Brain microvascular endothelial cell (primary cell): ENCODE results near the gene HPS4.
"Not testable (repeated sequence)": the region's sequence is repeated elsewhere in the genome, so short reads cannot be mapped to it uniquely, and the experiment has no call there.

ENCODE experiments used
- DNase-seq: peaks from one replicate; pipeline ENCODE4 v3.0.0-alpha.2; 2020
- H3K27ac ChIP-seq: fragments of 250-450 bp; sonication (Bioruptor Pico); 2 replicates; pipeline ENCODE4 v1.5.1; 2020; ENCODE audit warnings: mild to moderate bottlenecking, moderate library complexity
- H3K27me3 ChIP-seq: fragments of 250-450 bp; sonication (Bioruptor Pico); replicated peaks from 2 replicates; pipeline ENCODE4 v1.5.1; 2020; ENCODE audit warnings: mild to moderate bottlenecking
- H3K36me3 ChIP-seq: fragments of 250-450 bp; sonication (Bioruptor Pico); replicated peaks from 2 replicates; pipeline ENCODE4 v1.5.1; 2020; ENCODE audit warnings: mild to moderate bottlenecking
- H3K4me3 ChIP-seq: 2 replicates; pipeline ENCODE4 v1.5.1; 2011; ENCODE audit warnings: low read depth, mild to moderate bottlenecking, control low read depth, low read length, moderate library complexity
- CTCF ChIP-seq: IDR thresholded peaks from 2 replicates; pipeline ENCODE4 v1.5.1; 2011; ENCODE audit warnings: low read depth, mild to moderate bottlenecking, moderate library complexity, low read length, control low read depth, inconsistent platforms; ENCODE audit errors: missing control alignments
- in situ Hi-C: cut with HindIII; loops from 2 replicates; pipeline ENCODE4 v1.10.0; 2017; ENCODE audit warnings: low sequenced_read_pairs, low pct_ligation_motif_present

HPS4 gene

DNA sequence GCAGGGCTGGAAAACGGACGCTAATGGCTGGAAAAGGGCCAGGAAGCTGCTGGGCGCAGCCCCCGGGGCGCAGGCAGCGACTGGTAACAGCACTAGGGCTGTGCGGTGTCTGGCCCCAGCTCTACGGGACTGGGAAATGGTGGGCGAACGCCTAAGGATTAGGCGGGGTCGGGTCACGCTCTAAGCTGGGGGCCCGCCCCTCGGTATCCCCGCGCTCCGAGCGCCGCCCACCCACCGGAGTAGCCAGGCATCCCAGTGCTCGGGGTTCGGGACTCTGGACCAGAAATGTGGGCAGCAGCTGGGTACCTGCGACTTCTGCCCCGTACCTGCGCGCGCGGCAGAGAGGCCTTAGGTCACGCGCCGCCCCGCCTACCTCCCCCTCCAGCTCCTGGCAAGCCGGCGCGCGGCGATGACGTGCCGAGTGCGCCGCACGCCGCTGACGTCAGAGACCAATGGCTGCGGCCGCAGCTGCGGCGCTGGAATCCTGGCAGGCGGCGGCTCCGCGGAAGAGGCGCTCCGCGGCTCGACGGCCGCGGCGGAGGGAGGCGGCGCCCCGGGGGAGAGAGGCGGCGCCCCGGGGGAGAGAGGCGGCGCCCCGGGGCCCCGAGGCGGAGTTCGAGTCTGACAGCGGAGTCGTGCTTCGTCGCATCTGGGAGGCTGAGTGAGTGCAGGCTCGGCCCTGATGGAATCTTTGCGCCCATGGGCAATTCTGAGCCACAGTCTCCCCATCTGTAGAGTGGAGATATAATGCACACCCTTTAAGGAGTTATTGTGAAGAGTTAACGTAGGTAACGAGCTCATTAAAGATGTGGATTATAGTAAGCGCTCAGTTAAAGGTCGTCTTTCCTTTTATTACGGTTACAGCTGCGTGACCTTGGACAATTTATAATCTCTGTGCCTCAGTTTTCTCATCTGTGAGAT is at the start of gene HPS4, which contains the start of gene SRRD:
Gene HPS4, minus strand, starts transcription at position 345 of the 921 bp plus-strand sequence. CDS start 2,021 bp downstream, outside the sequence.
Gene SRRD, plus strand, starts transcription at position 439 of the 921 bp plus-strand sequence. Its CDS starts 14 bp downstream, at position 453.
- TF ChIP-seq CTCF, result no peak
- Histone ChIP-seq H3K4me3 (peak within 1 kb of the TSS; percentile 92), H3K27ac (peak within 1 kb of the TSS; percentile 81), H3K27me3 (no peaks in the 10 kb centered on the region), H3K36me3 (peaks cover 10% of the 10 kb centered on the region)
- DNase-seq, result peak; percentile 73
- in situ Hi-C loops, result no loop called here

DNA sequence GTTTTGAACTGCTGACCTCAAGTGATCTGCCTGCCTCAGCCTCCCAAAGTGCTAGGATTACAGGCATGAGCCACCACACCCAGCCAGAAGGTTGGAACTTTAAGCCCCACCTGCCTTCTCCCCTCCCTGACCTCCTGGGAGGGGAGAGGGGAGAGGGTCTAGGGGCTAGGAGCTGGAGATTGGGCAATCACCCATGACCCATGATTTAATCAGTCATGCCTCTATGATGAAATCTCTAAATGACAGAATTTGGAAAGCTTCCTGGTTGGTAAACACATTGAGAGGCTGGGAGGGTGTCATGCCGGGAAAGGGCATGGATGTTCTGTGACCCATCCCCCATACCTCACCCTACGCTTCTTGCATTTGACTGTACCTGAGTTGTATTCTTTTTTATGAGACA is 45.8 kb upstream of the HPS4 start:
- in situ Hi-C loops, result no loop called here

DNA sequence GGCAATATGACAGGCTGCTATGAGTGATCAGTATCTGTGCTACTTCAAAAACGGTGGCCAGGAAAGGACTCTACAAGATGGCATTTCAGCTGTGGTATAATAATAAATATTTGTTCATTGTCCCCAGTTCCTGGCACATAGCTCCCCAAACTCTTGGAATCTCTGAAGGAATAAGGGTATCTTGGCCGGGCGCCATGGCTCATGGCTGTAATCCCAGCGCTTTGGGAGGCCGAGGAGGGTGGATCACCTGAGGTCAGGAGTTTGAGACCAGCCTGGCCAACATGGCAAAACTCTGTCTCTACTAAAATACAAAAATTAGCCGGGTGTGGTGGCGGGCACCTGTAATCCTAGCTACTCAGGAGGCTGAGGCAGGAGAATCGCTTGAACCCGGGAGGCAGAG is 44.9 kb upstream of the HPS4 start:
- H3K27ac ChIP-seq, DNase-seq, H3K4me3 ChIP-seq, H3K27me3 ChIP-seq, in situ Hi-C loops: not testable (repeated sequence)
- peaks cover 49% of the 10 kb centered on the region for H3K36me3 ChIP-seq

More for the DNA sequence above, 45.8 kb upstream of the HPS4 start:
- H3K36me3 ChIP-seq, result peaks cover 48% of the 10 kb centered on the region
- no peak overlapping the region for H3K27ac ChIP-seq
- H3K27me3 ChIP-seq, result no peaks in the 10 kb centered on the region
- no peak for DNase-seq
- TF ChIP-seq CTCF, result no peak
- H3K4me3 ChIP-seq, result no peak overlapping the region

GRCh38 chr22:26527574-26528465 is 44.2 kb upstream of the HPS4 start:
- no peak overlapping the region for H3K4me3 ChIP-seq
- in situ Hi-C loops, result no loop called here
- TF ChIP-seq CTCF, result no peak
- H3K27me3 ChIP-seq, result no peaks in the 10 kb centered on the region
- H3K36me3 ChIP-seq, result peaks cover 49% of the 10 kb centered on the region
- H3K27ac ChIP-seq, result no peak overlapping the region
- DNase-seq, result no peak

GRCh38 chr22:26527167-26527566 is 43.6 kb upstream of the HPS4 start:
- no peak overlapping the region for H3K4me3 ChIP-seq
- peaks cover 46% of the 10 kb centered on the region for H3K36me3 ChIP-seq
- no peaks in the 10 kb centered on the region for H3K27me3 ChIP-seq
- in situ Hi-C loops, result no loop called here
- DNase-seq, result no peak
- no peak overlapping the region for H3K27ac ChIP-seq
- TF ChIP-seq CTCF, result no peak
